IMR-90 (cell line): ENCODE data around the gene MTX3. TPM values are rescaled to one million over a fixed set of nuclear protein-coding genes. Genes with fewer than 3 reads are reported as not detected.

Source experiments
- ATAC-seq: fragments of 200-7000 bp; cut with Tn5 transposase; 2 replicates; pipeline ENCODE4 v1.9.1; 2020; ENCODE audit warnings: low read depth, mild to moderate bottlenecking, moderate library complexity
- BruUV-seq: library from RNA; stranded (reverse); fragments of 400-500 nt; replicated peaks from 2 replicates; lab custom pipeline; 2021; lab: Mats Ljungman, UMichigan
- CTCF ChIA-PET: fragments of 300-600 bp; formaldehyde crosslinking; extraction: SDS; loops from one replicate; lab custom pipeline; 2021; ENCODE audit warnings: antibody characterized with exemption; lab: Yijun Ruan, JAX
- POLR2A ChIA-PET: fragments of 300-600 bp; sonication (Branson Sonifier 250); formaldehyde crosslinking; loops from one replicate; lab custom pipeline; 2022; ENCODE audit warnings: antibody characterized with exemption; ENCODE audit not compliant: unreplicated experiment; lab: Charles Lee
- DNase-seq: peaks from one replicate; pipeline ENCODE4 v3.0.0; 2013
- H2AFZ ChIP-seq: replicated peaks from 2 replicates; pipeline ENCODE3; 2013; ENCODE audit warnings: low read length, mild to moderate bottlenecking; ENCODE audit not compliant: poor library complexity
- H2AK5ac ChIP-seq: 2 replicates; pipeline ENCODE4 v1.6.1; 2013; ENCODE audit warnings: low read depth, low read length, inconsistent platforms
- H2AK9ac ChIP-seq: replicated peaks from 2 replicates; pipeline ENCODE3; 2013; ENCODE audit warnings: mild to moderate bottlenecking, low read depth, low read length, moderate library complexity; ENCODE audit not compliant: poor library complexity
- H2BK120ac ChIP-seq: 2 replicates; pipeline ENCODE4 v1.6.1; 2013; ENCODE audit warnings: low read depth, low read length, inconsistent platforms
- H2BK15ac ChIP-seq: 3 replicates; pipeline ENCODE4 v1.6.1; 2013; ENCODE audit warnings: low read depth, low read length, inconsistent platforms
- H2BK20ac ChIP-seq: 2 replicates; pipeline ENCODE4 v1.6.1; 2013; ENCODE audit warnings: low read depth, mild to moderate bottlenecking, inconsistent platforms, low read length, moderate library complexity
- H2BK5ac ChIP-seq: 2 replicates; pipeline ENCODE4 v1.6.1; 2013; ENCODE audit warnings: mild to moderate bottlenecking, low read depth, low read length, inconsistent platforms; ENCODE audit not compliant: poor library complexity, severe bottlenecking
- H3K14ac ChIP-seq: replicated peaks from 2 replicates; pipeline ENCODE4 v1.6.1; 2013; ENCODE audit warnings: low read depth, low read length, inconsistent platforms
- H3K18ac ChIP-seq: 2 replicates; pipeline ENCODE4 v1.6.1; 2013; ENCODE audit warnings: low read depth, low read length, control low read depth
- H3K23ac ChIP-seq: 2 replicates; pipeline ENCODE4 v1.6.1; 2013; ENCODE audit warnings: low read depth, low read length, inconsistent platforms
- H3K27ac ChIP-seq: 2 replicates; pipeline ENCODE4 v1.5.1; 2013; ENCODE audit warnings: mild to moderate bottlenecking, control low read depth, low read length; ENCODE audit not compliant: insufficient read depth
- H3K27me3 ChIP-seq: 2 replicates; pipeline ENCODE4 v1.6.1; 2013; ENCODE audit warnings: low read length; ENCODE audit not compliant: control insufficient read depth, insufficient read depth
- H3K36me3 ChIP-seq: 2 replicates; pipeline ENCODE4 v1.6.1; 2013; ENCODE audit warnings: low read length, mixed read lengths; ENCODE audit not compliant: control insufficient read depth, insufficient read depth
- H3K4ac ChIP-seq: 2 replicates; pipeline ENCODE4 v1.6.1; 2013; ENCODE audit warnings: low read depth, low read length, inconsistent platforms
- H3K4me1 ChIP-seq: 2 replicates; pipeline ENCODE4 v1.6.1; 2013; ENCODE audit warnings: low read length, mixed read lengths; ENCODE audit not compliant: control insufficient read depth, insufficient read depth
- H3K4me2 ChIP-seq: 2 replicates; pipeline ENCODE4 v1.6.1; 2013; ENCODE audit warnings: low read depth, mild to moderate bottlenecking, control low read depth, low read length, moderate library complexity
- H3K4me3 ChIP-seq: 2 replicates; pipeline ENCODE4 v1.5.1; 2013; ENCODE audit warnings: low read depth, mild to moderate bottlenecking, control low read depth, low read length, moderate library complexity; ENCODE audit not compliant: insufficient read depth
- H3K56ac ChIP-seq: 2 replicates; pipeline ENCODE4 v1.6.1; 2013; ENCODE audit warnings: low read length, inconsistent platforms; ENCODE audit not compliant: insufficient read depth; ENCODE audit errors: extremely low read depth
- H3K79me1 ChIP-seq, 2 experiments: 2 replicates each; pipeline ENCODE4 v1.6.1; 2013; ENCODE audit warnings: low read length in 2 of 2, inconsistent platforms in 1 of 2, low read depth in 1 of 2
- H3K9ac ChIP-seq: 2 replicates; pipeline ENCODE4 v1.6.1; 2013; ENCODE audit warnings: low read depth, low read length, control low read depth
- H3K9me1 ChIP-seq: 2 replicates; pipeline ENCODE4 v1.6.1; 2013; ENCODE audit warnings: low read length, inconsistent platforms; ENCODE audit not compliant: insufficient read depth
- H3K9me3 ChIP-seq: 2 replicates; pipeline ENCODE4 v1.6.1; 2013; ENCODE audit warnings: low read length; ENCODE audit not compliant: control insufficient read depth, insufficient read depth
- H4K20me1 ChIP-seq: 2 replicates; pipeline ENCODE4 v1.6.1; 2013; ENCODE audit warnings: low read length, inconsistent platforms; ENCODE audit not compliant: insufficient read depth
- H4K5ac ChIP-seq: 2 replicates; pipeline ENCODE4 v1.6.1; 2013; ENCODE audit warnings: mild to moderate bottlenecking, low read depth, low read length, control low read depth
- H4K8ac ChIP-seq, 2 experiments: 2 replicates each; pipeline ENCODE4 v1.6.1; 2013; ENCODE audit warnings: low read depth in 2 of 2, low read length in 2 of 2, control low read depth in 1 of 2, inconsistent platforms in 1 of 2
- H4K91ac ChIP-seq: 2 replicates; pipeline ENCODE4 v1.6.1; 2013; ENCODE audit warnings: low read depth, low read length, inconsistent platforms; ENCODE audit not compliant: insufficient read depth
- MXI1 ChIP-seq: IDR thresholded peaks from 2 replicates; pipeline ENCODE4 v1.6.1; 2012; ENCODE audit warnings: low read depth, mild to moderate bottlenecking, low read length, moderate library complexity, borderline replicate concordance
- NFE2L2 ChIP-seq: fragments of 150-350 bp; IDR thresholded peaks from 2 replicates; pipeline ENCODE4 v1.6.1; 2016; ENCODE audit warnings: low read depth, mild to moderate bottlenecking, low read length
- RCOR1 ChIP-seq: IDR thresholded peaks from 2 replicates; pipeline ENCODE4 v1.6.1; 2012; ENCODE audit warnings: mild to moderate bottlenecking, low read length, improper control_type of control experiment; ENCODE audit not compliant: insufficient replicate concordance
- RFX5 ChIP-seq: IDR thresholded peaks from 2 replicates; pipeline ENCODE4 v1.8.0; 2012; ENCODE audit warnings: low read depth, mild to moderate bottlenecking, low read length, moderate library complexity
- SMC3 ChIP-seq: fragments of 150-350 bp; IDR thresholded peaks from 2 replicates; pipeline ENCODE4 v1.6.1; 2016; ENCODE audit warnings: low read depth, mild to moderate bottlenecking, antibody characterized with exemption, low read length, moderate library complexity
- WGBS, 2 experiments: methylation state at CpG; one replicate each; pipeline versions ENCODE4 v1.1.5 to v1.1.7; 2013; ENCODE audit warnings: missing lambda C conversion rate in 2 of 2; ENCODE audit not compliant: insufficient read length in 1 of 2; ENCODE audit errors: extremely low coverage in 2 of 2; 5-methylcytosine and 5-hydroxymethylcytosine counted together
- dilution Hi-C: fragments of 300-500 bp; cut with HindIII; formaldehyde crosslinking; loops from one replicate; pipeline ENCODE4 v1.14.3; 2018; ENCODE audit warnings: low sequenced_read_pairs; ENCODE audit not compliant: unreplicated experiment
- in situ Hi-C: fragments of 300-500 bp; cut with MboI; formaldehyde crosslinking; loops from 3 replicates; pipeline ENCODE4 v1.14.3; 2019; ENCODE audit warnings: low sequenced_read_pairs, inconsistent platforms, mixed read lengths
- intact Hi-C: fragments of 100-400 bp; cut with micrococcal nuclease; formaldehyde crosslinking; loops from 2 replicates; pipeline ENCODE4 v1.10.0; 2022
- polyA plus RNA-seq, 3 experiments: library from polyadenylated mRNA; depleted of rRNA; stranded (reverse); fragments of >200 nt; gene quantifications; 2 replicates each; pipeline ENCODE4 v1.2.3, GENCODE V29; 2012; ENCODE audit warnings: low replicate concordance in 1 of 3
- total RNA-seq: library from RNA; depleted of rRNA; stranded (reverse); fragments of >200 nt; gene quantifications from 2 replicates; pipeline ENCODE4 v1.2.3, GENCODE V29; 2012
- TF ChIP-seq, protein P1 (sequence below): fragments of 150-350 bp; IDR thresholded peaks from 2 replicates; pipeline ENCODE4 v1.6.1; 2017; ENCODE audit warnings: mild to moderate bottlenecking, antibody characterized with exemption, low read length, low read depth
- TF ChIP-seq, protein P2 (sequence below): fragments of 150-350 bp; IDR thresholded peaks from 2 replicates; pipeline ENCODE4 v1.6.1; 2016; ENCODE audit warnings: low read depth, mild to moderate bottlenecking, low read length, moderate library complexity, borderline replicate concordance

The MTX3 gene
- total and polyA plus RNA-seq, 2 of the 4 experiments (the other 2 are of a cell fraction), result 6.6 to 12.7 TPM

DNA sequence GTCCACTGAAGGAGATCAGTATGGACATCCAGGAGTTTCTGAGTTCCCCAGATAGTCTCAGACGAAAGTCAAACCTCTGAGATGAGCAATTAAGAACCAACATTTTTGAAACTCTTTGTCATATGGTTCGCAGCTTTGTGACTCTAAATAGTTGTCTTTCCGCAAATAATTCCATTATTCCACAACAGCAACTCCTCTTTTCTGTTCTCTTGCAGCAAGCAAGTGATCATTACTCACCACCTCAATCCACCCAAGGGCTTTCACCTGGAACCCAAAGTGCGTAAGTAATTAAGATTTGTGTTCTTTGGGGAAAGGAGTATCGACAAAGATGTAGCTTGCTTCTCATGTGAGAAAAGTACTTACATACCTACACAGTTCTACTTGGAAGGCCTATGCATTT, 15.6 kb downstream of the MTX3 start:
- Histone ChIP-seq H2BK5ac (peak overlapping the region; percentile 62), H2BK15ac (peak overlapping the region; percentile 77; the same call in 2 of the 3 replicates), H3K9me3 (no peaks in the 10 kb centered on the region), H3K4me2 (peak overlapping the region; percentile 61; the same call in 1 of the 2 replicates), H3K79me1 (peaks cover 0 to 7% of the 10 kb centered on the region in 2 experiments; a peak in 2 of 4 replicates), H3K4ac (peak overlapping the region; percentile 84), H3K27ac (peak overlapping the region; percentile 53), H4K20me1 (no peaks in the 10 kb centered on the region), H2AK9ac (no peak overlapping the region), H3K27me3 (no peaks in the 10 kb centered on the region), H3K9me1 (peaks cover 3% of the 10 kb centered on the region; the same call in 1 of the 2 replicates), H3K4me3 (no peak overlapping the region), H2AK5ac (peak overlapping the region; percentile 78), H3K14ac (peak overlapping the region; percentile 75), H2AFZ (no peak overlapping the region), H3K4me1 (peaks cover 18% of the 10 kb centered on the region), H2BK120ac (peak overlapping the region; percentile 84), H3K36me3 (peaks cover 9% of the 10 kb centered on the region), H3K18ac (peak overlapping the region; percentile 77; the same call in 1 of the 2 replicates), H3K23ac (peak overlapping the region; percentile 66; the same call in 1 of the 2 replicates), H4K8ac (peak overlapping the region; percentile 16 to 68; a peak in 2 of 4 replicates), H4K91ac (peak overlapping the region; percentile 69), H3K56ac (peak overlapping the region; percentile 29; the same call in 1 of the 2 replicates), H2BK20ac (peak overlapping the region; percentile 79), H4K5ac (peak overlapping the region; percentile 90), H3K9ac (no peak overlapping the region)
- TF ChIP-seq, protein P1, sequence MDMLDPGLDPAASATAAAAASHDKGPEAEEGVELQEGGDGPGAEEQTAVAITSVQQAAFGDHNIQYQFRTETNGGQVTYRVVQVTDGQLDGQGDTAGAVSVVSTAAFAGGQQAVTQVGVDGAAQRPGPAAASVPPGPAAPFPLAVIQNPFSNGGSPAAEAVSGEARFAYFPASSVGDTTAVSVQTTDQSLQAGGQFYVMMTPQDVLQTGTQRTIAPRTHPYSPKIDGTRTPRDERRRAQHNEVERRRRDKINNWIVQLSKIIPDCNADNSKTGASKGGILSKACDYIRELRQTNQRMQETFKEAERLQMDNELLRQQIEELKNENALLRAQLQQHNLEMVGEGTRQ, result no peak
- no peak for TF ChIP-seq SMC3
- TF ChIP-seq NFE2L2, result no peak
- TF ChIP-seq MXI1, result no peak
- TF ChIP-seq, protein P2, sequence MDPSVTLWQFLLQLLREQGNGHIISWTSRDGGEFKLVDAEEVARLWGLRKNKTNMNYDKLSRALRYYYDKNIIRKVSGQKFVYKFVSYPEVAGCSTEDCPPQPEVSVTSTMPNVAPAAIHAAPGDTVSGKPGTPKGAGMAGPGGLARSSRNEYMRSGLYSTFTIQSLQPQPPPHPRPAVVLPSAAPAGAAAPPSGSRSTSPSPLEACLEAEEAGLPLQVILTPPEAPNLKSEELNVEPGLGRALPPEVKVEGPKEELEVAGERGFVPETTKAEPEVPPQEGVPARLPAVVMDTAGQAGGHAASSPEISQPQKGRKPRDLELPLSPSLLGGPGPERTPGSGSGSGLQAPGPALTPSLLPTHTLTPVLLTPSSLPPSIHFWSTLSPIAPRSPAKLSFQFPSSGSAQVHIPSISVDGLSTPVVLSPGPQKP, result no peak
- no peak for TF ChIP-seq RFX5
- no peak for TF ChIP-seq RCOR1
- in situ Hi-C loops, result no loop called here
- dilution Hi-C loops, result no loop called here
- ATAC-seq (no peak), DNase-seq (no peak)
- WGBS, 2 experiments, result no CpG with 5 or more reads among the region's 5 CpGs
- ChIA-PET CTCF (interaction anchor here (1.5 kb wide), 1 partner anchor 9 kb away, joined by 4 read pairs; no protein-coding TSS in a partner anchor), POLR2A (no interaction called here)
- no TSS peak for BruUV-seq
- intact Hi-C loops, result no loop called here
